Muscle layer of duodenum (tissue), 2 donors: ENCODE data around the gene LCE5A.

Experiments
- H3K27ac ChIP-seq: one replicate; pipeline ENCODE4 v1.7.0; 2013; ENCODE audit warnings: mild to moderate bottlenecking, low read length
- H3K27me3 ChIP-seq: one replicate; pipeline ENCODE4 v1.7.0; 2013; ENCODE audit warnings: low read depth, mild to moderate bottlenecking, control low read depth, low read length
- H3K36me3 ChIP-seq, 2 donors: one replicate each; pipeline ENCODE4 v1.7.0; 2013; ENCODE audit warnings: low read length in 2 of 2, control low read depth in 1 of 2, mild to moderate bottlenecking in 1 of 2; ENCODE audit not compliant: insufficient read depth in 2 of 2, control insufficient read depth in 1 of 2
- H3K4me1 ChIP-seq, 2 donors: one replicate each; pipeline ENCODE4 v1.7.0; 2013; ENCODE audit warnings: low read length in 2 of 2, mild to moderate bottlenecking in 2 of 2, control low read depth in 1 of 2, moderate library complexity in 1 of 2; ENCODE audit not compliant: insufficient read depth in 2 of 2, control insufficient read depth in 1 of 2
- H3K4me3 ChIP-seq, 2 donors: one replicate each; pipeline ENCODE4 v1.7.0; 2013; ENCODE audit warnings: low read length in 2 of 2, low read depth in 1 of 2, mild to moderate bottlenecking in 1 of 2
- H3K9me3 ChIP-seq, 2 donors: one replicate each; pipeline ENCODE4 v1.7.0; 2013; ENCODE audit warnings: low read length in 2 of 2, control low read depth in 1 of 2, mild to moderate bottlenecking in 1 of 2; ENCODE audit not compliant: control insufficient read depth in 1 of 2
- donor health status: healthy.

Gene LCE5A

GRCh38 chr1:152495066-152495675 is 15.4 kb upstream of the LCE5A start:
- Histone ChIP-seq H3K27ac (no peak overlapping the region), H3K4me3 (no peak overlapping the region), H3K4me1 (no peaks in the 10 kb centered on the region), H3K9me3 (no peaks in the 10 kb centered on the region), H3K36me3 (no peaks in the 10 kb centered on the region), H3K27me3 (no peaks in the 10 kb centered on the region)

DNA sequence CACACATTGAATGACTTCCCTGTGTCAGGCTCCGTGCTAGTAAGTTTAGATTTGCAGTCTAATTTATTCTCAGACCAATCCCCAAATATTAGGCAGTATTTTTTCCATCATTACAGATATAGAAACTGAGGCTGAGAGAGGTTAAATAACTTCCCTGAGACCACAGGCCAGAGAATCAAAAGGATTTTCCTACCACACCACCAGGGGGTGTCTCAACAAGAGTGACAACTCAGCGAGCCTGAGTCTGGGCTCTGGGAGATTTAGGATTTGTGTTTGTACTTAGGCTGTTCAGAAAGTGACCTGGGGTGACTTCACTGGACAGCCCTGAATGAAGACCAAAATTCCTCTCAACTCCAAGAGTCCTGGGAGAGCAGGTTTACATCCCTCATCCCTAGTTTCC is 13.3 kb upstream of the LCE5A start:
- Histone ChIP-seq H3K36me3 (no peaks in the 10 kb centered on the region), H3K27ac (no peak overlapping the region), H3K4me1 (no peaks in the 10 kb centered on the region), H3K27me3 (no peaks in the 10 kb centered on the region), H3K4me3 (no peak overlapping the region), H3K9me3 (no peaks in the 10 kb centered on the region)

- no peak overlapping the region for H3K27ac ChIP-seq
- no peaks in the 10 kb centered on the region for H3K9me3 ChIP-seq
- H3K36me3 ChIP-seq: no peaks in the 10 kb centered on the region
- H3K27me3 ChIP-seq: no peaks in the 10 kb centered on the region
- H3K4me1 ChIP-seq: no peaks in the 10 kb centered on the region
- H3K4me3 ChIP-seq: no peak overlapping the region
Measured at GRCh38 chr1:152501704-152502103, 8.9 kb upstream of the LCE5A start.

DNA sequence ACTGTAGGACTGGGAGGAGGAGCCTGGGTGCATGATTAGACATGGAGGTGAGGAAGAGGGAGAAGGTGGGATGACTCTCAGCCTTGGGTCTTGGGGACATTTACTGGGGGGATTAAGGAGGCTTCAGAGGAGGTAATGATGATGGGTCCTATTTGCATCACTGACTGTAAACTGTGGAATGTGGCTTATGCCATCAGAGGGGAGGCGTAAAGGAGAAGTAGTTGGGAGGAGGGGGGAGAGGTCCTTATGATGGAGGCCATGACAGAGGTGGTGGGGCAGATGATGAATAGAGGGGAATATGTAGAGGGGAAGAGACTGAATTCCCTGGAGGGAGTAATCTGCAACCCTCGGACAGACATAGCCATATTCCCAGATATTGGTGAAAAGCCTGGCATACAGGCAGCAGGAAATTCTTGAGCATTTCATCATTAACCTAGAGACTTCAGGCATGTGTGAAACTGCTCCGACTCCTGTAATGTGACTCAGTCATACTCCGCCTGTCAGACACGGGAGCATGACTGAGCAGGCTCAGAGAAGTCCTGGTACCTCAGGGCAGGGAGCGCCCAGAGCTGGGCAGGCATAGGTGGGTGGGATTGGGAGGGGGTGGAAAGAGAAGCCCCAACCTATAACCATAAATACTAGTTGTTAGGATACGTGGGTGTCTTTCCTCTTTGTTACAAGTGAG is 8.0 kb upstream of the LCE5A start:
- H3K36me3 ChIP-seq: no peaks in the 10 kb centered on the region
- H3K27me3 ChIP-seq: no peaks in the 10 kb centered on the region
- no peaks in the 10 kb centered on the region for H3K9me3 ChIP-seq
- no peak overlapping the region for H3K4me3 ChIP-seq
- no peaks in the 10 kb centered on the region for H3K4me1 ChIP-seq
- H3K27ac ChIP-seq: no peak overlapping the region

DNA sequence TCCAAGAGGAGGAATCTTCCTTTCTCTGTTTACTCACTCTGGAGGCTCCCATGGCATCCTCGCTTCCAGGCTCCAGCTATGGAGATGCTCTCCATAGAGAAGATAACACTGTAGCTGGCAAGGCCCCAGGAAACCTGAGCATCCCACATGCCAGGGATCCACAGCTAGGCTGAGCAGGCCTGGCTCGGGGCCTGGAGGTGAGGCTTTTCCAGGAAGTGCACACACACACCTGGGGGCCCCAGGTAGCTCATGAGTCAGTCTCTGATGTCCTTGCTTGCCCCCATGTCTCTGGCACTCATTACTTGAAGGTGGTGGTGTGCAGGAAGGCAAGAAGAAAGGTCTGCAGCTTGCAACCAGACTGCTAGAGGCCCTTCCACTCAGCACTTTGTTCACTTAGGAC is 5.5 kb upstream of the LCE5A start:
- no peak overlapping the region for H3K4me3 ChIP-seq
- H3K27ac ChIP-seq: no peak overlapping the region
- no peaks in the 10 kb centered on the region for H3K4me1 ChIP-seq
- no peaks in the 10 kb centered on the region for H3K9me3 ChIP-seq
- H3K27me3 ChIP-seq: no peaks in the 10 kb centered on the region
- no peaks in the 10 kb centered on the region for H3K36me3 ChIP-seq

DNA sequence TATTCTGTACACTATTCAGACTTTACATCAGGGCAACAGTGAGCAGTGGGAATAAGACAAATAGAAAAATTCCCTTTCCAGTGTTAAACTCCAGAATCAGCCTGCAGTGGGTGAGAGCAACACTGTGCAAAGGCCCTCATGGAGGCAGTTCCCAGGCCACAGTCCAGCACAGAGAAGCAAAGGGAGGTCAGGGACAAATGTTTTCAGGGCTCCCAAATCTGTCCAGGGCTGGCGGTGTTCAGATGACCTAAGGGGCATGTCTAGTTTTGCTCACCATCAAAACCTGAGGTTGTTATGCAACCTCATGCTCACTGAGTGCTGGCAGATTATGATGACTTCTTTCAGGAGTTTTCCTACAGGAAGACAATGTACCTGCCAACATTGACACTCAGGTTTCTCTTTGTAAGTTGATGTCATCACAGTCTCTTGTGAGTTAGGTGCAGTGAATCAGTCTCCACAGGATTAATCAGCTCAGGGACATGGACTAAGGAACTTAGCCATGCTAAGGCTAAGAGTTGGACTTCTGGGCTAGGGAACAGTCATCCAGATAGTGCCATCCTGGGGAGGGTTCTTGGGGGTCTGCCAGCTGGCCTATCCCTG is 3.6 kb upstream of the LCE5A start:
- Histone ChIP-seq H3K36me3 (no peaks in the 10 kb centered on the region), H3K4me3 (no peak overlapping the region), H3K9me3 (no peaks in the 10 kb centered on the region), H3K27me3 (peaks cover 7% of the 10 kb centered on the region), H3K4me1 (no peaks in the 10 kb centered on the region), H3K27ac (no peak overlapping the region)

- no peaks in the 10 kb centered on the region for H3K36me3 ChIP-seq
- H3K9me3 ChIP-seq: no peaks in the 10 kb centered on the region
- H3K4me3 ChIP-seq: no peak overlapping the region
- H3K27me3 ChIP-seq: peaks cover 20% of the 10 kb centered on the region
- H3K4me1 ChIP-seq: peaks cover 0 to 3% of the 10 kb centered on the region in 2 donors
- H3K27ac ChIP-seq: no peak overlapping the region
Measured at GRCh38 chr1:152511596-152511995, 993 bp downstream of the LCE5A start.

GRCh38 chr1:152513081-152513480 is 2.5 kb downstream of the LCE5A start:
- H3K4me3 ChIP-seq: no peak overlapping the region
- no peaks in the 10 kb centered on the region for H3K9me3 ChIP-seq
- H3K36me3 ChIP-seq: no peaks in the 10 kb centered on the region
- H3K27ac ChIP-seq: no peak overlapping the region
- peaks cover 0 to 3% of the 10 kb centered on the region in 2 donors for H3K4me1 ChIP-seq
- H3K27me3 ChIP-seq: peaks cover 20% of the 10 kb centered on the region

- peak overlapping the region in 1 of 2 donors; percentile 54 for H3K4me3 ChIP-seq
- H3K4me1 ChIP-seq: peaks cover 0 to 3% of the 10 kb centered on the region in 2 donors
- H3K27ac ChIP-seq: no peak overlapping the region
- H3K27me3 ChIP-seq: peaks cover 20% of the 10 kb centered on the region
- H3K9me3 ChIP-seq: no peaks in the 10 kb centered on the region
- H3K36me3 ChIP-seq: no peaks in the 10 kb centered on the region
Measured at GRCh38 chr1:152514715-152515433, 4.3 kb downstream of the LCE5A start.

DNA sequence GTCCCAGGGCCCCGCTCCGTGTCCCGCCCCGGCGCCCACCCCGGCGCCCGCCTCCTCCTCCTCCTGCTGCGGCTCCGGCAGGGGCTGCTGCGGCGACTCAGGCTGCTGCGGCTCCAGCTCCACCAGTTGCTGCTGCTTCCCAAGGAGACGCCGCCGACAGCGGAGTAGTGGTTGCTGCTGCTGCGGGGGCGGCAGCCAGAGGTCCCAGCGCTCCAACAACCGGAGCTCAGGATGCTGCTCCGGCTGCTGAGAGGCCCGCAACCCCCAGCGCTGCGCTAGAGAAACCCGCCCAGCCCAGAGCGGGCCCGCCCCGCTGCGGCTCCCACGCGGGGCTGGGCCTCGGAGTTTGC is 4.8 kb downstream of the LCE5A start:
- H3K4me3 ChIP-seq: peak overlapping the region; percentile 8 to 54
- H3K36me3 ChIP-seq: no peaks in the 10 kb centered on the region
- peaks cover 20% of the 10 kb centered on the region for H3K27me3 ChIP-seq
- H3K4me1 ChIP-seq: peaks cover 0 to 3% of the 10 kb centered on the region in 2 donors
- H3K27ac ChIP-seq: no peak overlapping the region
- no peaks in the 10 kb centered on the region for H3K9me3 ChIP-seq

DNA sequence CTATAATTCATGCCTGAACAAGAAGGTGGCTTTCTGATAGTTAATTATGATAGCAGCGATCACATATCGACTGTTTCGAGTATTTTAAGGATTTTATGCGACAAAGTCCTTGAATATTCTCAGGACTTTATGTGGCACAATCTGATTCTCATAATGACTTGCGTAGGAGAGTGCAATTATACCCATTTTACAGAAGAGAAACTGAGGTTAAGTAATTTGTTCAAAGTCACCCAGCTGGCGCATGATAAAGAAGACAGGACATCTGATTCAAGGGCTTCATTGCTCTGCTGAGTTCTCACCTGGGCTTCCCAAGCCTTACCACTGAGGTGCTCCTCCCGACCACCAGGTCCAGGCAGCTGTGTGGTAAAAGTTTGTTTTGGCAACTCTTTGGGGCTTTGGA is 5.5 kb downstream of the LCE5A start:
- H3K36me3 ChIP-seq: no peaks in the 10 kb centered on the region
- no peaks in the 10 kb centered on the region for H3K9me3 ChIP-seq
- H3K4me3 ChIP-seq: no peak overlapping the region
- no peak overlapping the region for H3K27ac ChIP-seq
- H3K4me1 ChIP-seq: peaks cover 0 to 3% of the 10 kb centered on the region in 2 donors
- peaks cover 16% of the 10 kb centered on the region for H3K27me3 ChIP-seq
